SJCRH30 (cell line): ENCODE results near the gene MAP3K9. TPM values are rescaled to one million over a fixed set of nuclear protein-coding genes. Genes with fewer than 3 reads are reported as not detected.
A peak's percentile ranks its signal among the peaks of the same experiment; 100 is the strongest.

Experiments used
- DNase-seq, 2 experiments: peaks; one replicate each; pipeline ENCODE4 v3.0.0-alpha.2; 2015 to 2020
- H3K27ac ChIP-seq: fragments of 250-450 bp; sonication (Bioruptor Pico); 2 replicates; pipeline ENCODE4 v1.5.1; 2020; ENCODE audit warnings: mild to moderate bottlenecking, moderate library complexity
- H3K27me3 ChIP-seq: fragments of 250-450 bp; sonication (Bioruptor Pico); 2 replicates; pipeline ENCODE4 v1.5.1; 2020; ENCODE audit warnings: mild to moderate bottlenecking, moderate library complexity
- H3K36me3 ChIP-seq: fragments of 250-450 bp; sonication (Bioruptor Pico); 2 replicates; pipeline ENCODE4 v1.5.1; 2020; ENCODE audit warnings: mild to moderate bottlenecking, moderate library complexity
- H3K4me1 ChIP-seq: fragments of 250-450 bp; sonication (Bioruptor Pico); 2 replicates; pipeline ENCODE4 v1.5.1; 2020; ENCODE audit warnings: mild to moderate bottlenecking, moderate library complexity
- H3K4me3 ChIP-seq: fragments of 250-450 bp; sonication (Bioruptor Pico); 2 replicates; pipeline ENCODE4 v1.5.1; 2020; ENCODE audit warnings: mild to moderate bottlenecking, moderate library complexity
- H3K9me3 ChIP-seq: fragments of 250-450 bp; sonication (Bioruptor Pico); replicated peaks from 2 replicates; pipeline ENCODE4 v1.5.1; 2020; ENCODE audit warnings: mild to moderate bottlenecking, moderate library complexity
- total RNA-seq: library from RNA; depleted of rRNA; stranded (reverse); fragments of >200 nt; shearing (Covaris generic); gene quantifications from 2 replicates; pipeline ENCODE4 v1.2.3, GENCODE V29; 2014

Gene MAP3K9
- total RNA-seq, 1 experiment from 2014 or later: 7.3 TPM

DNA sequence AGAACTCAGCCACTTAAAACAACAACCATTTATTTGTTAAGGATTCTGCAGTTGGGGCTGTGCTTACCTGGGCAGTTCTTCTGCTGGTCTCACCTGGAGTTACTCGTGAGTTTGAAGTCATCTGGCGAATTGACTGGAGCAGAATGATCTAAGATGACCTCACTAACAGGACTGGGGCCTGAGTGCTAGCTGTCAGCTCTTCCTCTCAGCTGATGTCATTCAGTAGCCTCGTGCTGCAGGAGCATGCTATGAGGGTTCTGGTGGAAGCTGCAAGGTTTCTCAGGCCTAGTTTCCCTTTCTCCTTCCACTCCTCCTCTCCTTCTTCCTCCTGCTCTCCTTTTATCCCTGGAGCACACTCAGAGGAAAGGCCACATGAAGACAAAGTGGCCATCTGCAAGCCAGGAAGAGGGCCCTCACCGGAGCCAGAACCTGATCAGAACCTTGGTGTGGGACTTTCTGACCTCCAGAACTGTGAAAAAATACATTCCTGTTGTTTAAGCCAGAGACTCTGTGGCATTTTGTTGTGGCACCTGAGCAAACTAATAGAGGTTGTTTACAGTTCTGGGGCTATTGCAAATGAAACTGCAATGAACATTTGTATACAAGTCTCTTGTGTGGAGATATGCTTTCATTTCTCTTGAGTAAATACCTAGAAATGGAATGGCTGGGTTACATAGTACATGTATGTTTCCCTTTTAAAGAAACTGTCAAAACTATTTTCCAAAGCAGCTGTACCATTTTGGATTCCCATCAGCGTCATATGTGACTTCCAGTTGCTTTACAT is 21.9 kb upstream of the MAP3K9 start:
- Histone ChIP-seq H3K4me1 (no peaks in the 10 kb centered on the region), H3K27me3 (no peaks in the 10 kb centered on the region), H3K36me3 (no peaks in the 10 kb centered on the region), H3K9me3 (no peaks in the 10 kb centered on the region), H3K4me3 (no peak overlapping the region), H3K27ac (no peak overlapping the region)
- DNase-seq: no peak

GRCh38 chr14:70828188-70828587 is 18.9 kb upstream of the MAP3K9 start:
- H3K27ac ChIP-seq: no peak overlapping the region
- no peak for DNase-seq

DNA sequence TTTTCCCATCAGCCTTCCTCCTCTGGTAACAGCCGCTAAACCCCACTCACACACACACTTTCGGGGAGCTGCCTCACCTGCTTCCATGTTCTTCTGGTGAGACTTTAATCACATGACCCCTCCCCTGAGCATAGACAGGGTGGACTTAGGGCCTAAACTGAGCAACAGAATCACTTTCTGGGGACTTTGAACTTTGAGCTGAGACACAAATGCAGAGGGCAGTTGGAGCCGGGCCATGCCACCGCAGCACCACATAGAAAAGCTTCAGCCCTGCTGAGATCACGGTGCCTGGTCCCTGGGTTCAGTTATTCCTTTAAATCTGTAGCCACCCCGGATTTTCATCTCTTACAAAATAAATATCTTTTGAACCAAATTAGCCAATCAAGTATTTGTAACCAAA is 18.4 kb upstream of the MAP3K9 start:
- Histone ChIP-seq H3K27ac (no peak overlapping the region), H3K4me3 (no peak overlapping the region), H3K27me3 (no peaks in the 10 kb centered on the region), H3K9me3 (no peaks in the 10 kb centered on the region), H3K4me1 (no peaks in the 10 kb centered on the region), H3K36me3 (no peaks in the 10 kb centered on the region)
- no peak for DNase-seq

More at GRCh38 chr14:70828188-70828587, 18.9 kb upstream of the MAP3K9 start:
- Histone ChIP-seq H3K4me1 (no peaks in the 10 kb centered on the region), H3K27me3 (no peaks in the 10 kb centered on the region), H3K9me3 (no peaks in the 10 kb centered on the region), H3K36me3 (no peaks in the 10 kb centered on the region), H3K4me3 (no peak overlapping the region)

GRCh38 chr14:70827347-70827746 is 18.0 kb upstream of the MAP3K9 start:
- no peaks in the 10 kb centered on the region for H3K9me3 ChIP-seq
- H3K4me1 ChIP-seq: no peaks in the 10 kb centered on the region
- H3K4me3 ChIP-seq: no peak overlapping the region
- DNase-seq: peak in 1 of 2 experiments; percentile 27
- no peak overlapping the region for H3K27ac ChIP-seq
- H3K27me3 ChIP-seq: no peaks in the 10 kb centered on the region
- no peaks in the 10 kb centered on the region for H3K36me3 ChIP-seq

DNA sequence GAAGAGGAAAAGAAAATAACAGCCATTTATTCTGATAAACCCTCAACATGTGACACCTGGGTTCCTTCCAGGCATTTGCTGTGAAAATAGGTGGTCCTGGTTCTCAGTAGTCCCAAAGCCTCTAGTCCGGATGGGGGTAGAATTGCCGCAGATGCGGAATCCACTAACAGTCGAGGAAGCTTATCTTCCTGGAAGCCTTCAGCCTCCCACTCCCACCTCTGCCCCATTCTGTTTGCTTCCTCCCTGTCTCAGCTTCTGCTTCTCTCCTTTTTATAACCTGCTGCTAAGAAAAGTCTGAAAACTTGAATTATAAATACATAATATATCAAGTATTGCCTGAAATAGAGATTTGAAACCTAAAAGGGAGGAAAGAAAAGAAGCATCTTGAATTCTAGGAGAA is 14.0 kb upstream of the MAP3K9 start:
- no peak overlapping the region for H3K4me3 ChIP-seq
- no peak overlapping the region for H3K27ac ChIP-seq
- 0 out of 2 replicates have a peak, but pooled peaks cover 3% of the 10 kb centered on the region for H3K4me1 ChIP-seq
- DNase-seq: no peak
- no peaks in the 10 kb centered on the region for H3K27me3 ChIP-seq
- no peaks in the 10 kb centered on the region for H3K9me3 ChIP-seq
- no peaks in the 10 kb centered on the region for H3K36me3 ChIP-seq

- Histone ChIP-seq H3K9me3 (no peaks in the 10 kb centered on the region), H3K4me3 (peak overlapping the region; percentile 83), H3K36me3 (no peaks in the 10 kb centered on the region), H3K27me3 (no peaks in the 10 kb centered on the region), H3K4me1 (0 out of 2 replicates have a peak, but pooled peaks cover 3% of the 10 kb centered on the region), H3K27ac (no peak overlapping the region)
- peak; percentile 55 to 64 for DNase-seq
Observed at GRCh38 chr14:70822530-70823185, 13.3 kb upstream of the MAP3K9 start.

- DNase-seq: peak; percentile 49 to 58
- Histone ChIP-seq H3K4me3 (peak overlapping the region; percentile 83), H3K36me3 (no peaks in the 10 kb centered on the region), H3K27me3 (no peaks in the 10 kb centered on the region), H3K27ac (peak overlapping the region; percentile 27), H3K4me1 (0 out of 2 replicates have a peak, but pooled peaks cover 3% of the 10 kb centered on the region), H3K9me3 (no peaks in the 10 kb centered on the region)
Observed at GRCh38 chr14:70821584-70822529, 12.5 kb upstream of the MAP3K9 start.

GRCh38 chr14:70816525-70816924 is 7.2 kb upstream of the MAP3K9 start:
- H3K27ac ChIP-seq: no peak overlapping the region
- H3K36me3 ChIP-seq: no peaks in the 10 kb centered on the region
- H3K27me3 ChIP-seq: no peaks in the 10 kb centered on the region
- no peak for DNase-seq
- H3K9me3 ChIP-seq: no peaks in the 10 kb centered on the region
- H3K4me3 ChIP-seq: no peak overlapping the region
- H3K4me1 ChIP-seq: peaks cover 7% of the 10 kb centered on the region

GRCh38 chr14:70814466-70814865 is 5.2 kb upstream of the MAP3K9 start:
- Histone ChIP-seq H3K27ac (no peak overlapping the region), H3K36me3 (no peaks in the 10 kb centered on the region), H3K4me3 (no peak overlapping the region), H3K27me3 (no peaks in the 10 kb centered on the region), H3K4me1 (peaks cover 4% of the 10 kb centered on the region), H3K9me3 (no peaks in the 10 kb centered on the region)
- DNase-seq: no peak

DNA sequence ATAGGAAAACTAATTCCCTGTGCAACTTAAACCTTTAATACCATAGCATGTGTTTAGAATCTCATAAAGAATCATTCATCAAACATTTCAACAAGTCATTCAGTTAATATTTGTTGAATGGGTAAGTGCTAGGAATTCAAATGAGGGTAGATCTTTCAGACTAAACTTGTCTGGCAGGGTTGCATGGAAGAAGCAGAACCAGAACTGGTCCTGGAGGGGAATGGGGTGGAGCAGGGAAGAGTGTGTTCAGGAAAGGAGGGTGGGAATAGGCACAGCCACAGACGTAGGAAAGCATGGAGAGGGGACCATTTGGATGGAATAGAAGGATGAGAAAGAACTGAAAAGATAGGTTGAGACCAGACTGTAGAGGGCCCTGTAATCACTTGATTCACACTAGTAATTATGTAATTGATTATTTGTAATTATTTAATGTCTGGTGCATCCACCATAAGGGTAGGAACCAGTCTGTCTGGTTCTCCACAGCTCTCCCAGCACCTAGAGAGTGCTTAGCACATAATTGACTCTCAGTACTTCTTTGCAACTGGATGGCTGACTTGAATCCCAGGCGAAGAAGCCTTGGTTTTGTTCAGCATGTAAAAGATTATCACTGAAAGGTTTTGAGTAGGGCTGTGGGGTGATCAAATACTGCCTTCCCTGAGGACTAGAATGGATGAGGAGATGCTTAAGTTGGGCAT is 3.0 kb upstream of the MAP3K9 start:
- no peaks in the 10 kb centered on the region for H3K27me3 ChIP-seq
- no peaks in the 10 kb centered on the region for H3K9me3 ChIP-seq
- H3K27ac ChIP-seq: no peak overlapping the region
- H3K4me1 ChIP-seq: peaks cover 7% of the 10 kb centered on the region
- no peak for DNase-seq
- H3K4me3 ChIP-seq: no peak overlapping the region
- no peaks in the 10 kb centered on the region for H3K36me3 ChIP-seq

GRCh38 chr14:70811578-70811977 is 2.3 kb upstream of the MAP3K9 start:
- Histone ChIP-seq H3K36me3 (no peaks in the 10 kb centered on the region), H3K27me3 (no peaks in the 10 kb centered on the region), H3K9me3 (no peaks in the 10 kb centered on the region), H3K27ac (no peak overlapping the region), H3K4me3 (no peak overlapping the region), H3K4me1 (peaks cover 7% of the 10 kb centered on the region)
- no peak for DNase-seq

- H3K9me3 ChIP-seq: no peaks in the 10 kb centered on the region
- H3K36me3 ChIP-seq: no peaks in the 10 kb centered on the region
- H3K4me3 ChIP-seq: no peak overlapping the region
- no peaks in the 10 kb centered on the region for H3K27me3 ChIP-seq
- no peak for DNase-seq
- H3K27ac ChIP-seq: no peak overlapping the region
- H3K4me1 ChIP-seq: peaks cover 7% of the 10 kb centered on the region
Observed at GRCh38 chr14:70811050-70811449, 1.7 kb upstream of the MAP3K9 start.

GRCh38 chr14:70810621-70811020 is 1.3 kb upstream of the MAP3K9 start:
- no peaks in the 10 kb centered on the region for H3K9me3 ChIP-seq
- peaks cover 7% of the 10 kb centered on the region for H3K4me1 ChIP-seq
- no peak overlapping the region for H3K27ac ChIP-seq
- DNase-seq: no peak
- no peaks in the 10 kb centered on the region for H3K27me3 ChIP-seq
- peak overlapping the region; percentile 95 for H3K4me3 ChIP-seq
- H3K36me3 ChIP-seq: no peaks in the 10 kb centered on the region
